DND-41 (cell line): ENCODE measurements around the gene PADI3.

ENCODE experiments used
- CTCF ChIP-seq: IDR thresholded peaks from 2 replicates; pipeline ENCODE4 v1.5.1; 2012; ENCODE audit warnings: borderline replicate concordance, low read length, moderate library complexity, mild to moderate bottlenecking; ENCODE audit not compliant: poor library complexity, severe bottlenecking; ENCODE audit errors: extremely low read depth
- EZH2 ChIP-seq: IDR thresholded peaks from 3 replicates; pipeline ENCODE4 v1.6.1; 2012; ENCODE audit warnings: borderline replicate concordance, low read depth, mild to moderate bottlenecking, moderate library complexity, low read length, inconsistent platforms; ENCODE audit not compliant: severe bottlenecking

- TF ChIP-seq CTCF: no peak
- no peak for TF ChIP-seq EZH2
Measured at GRCh38 chr1:17225140-17225539, 23.8 kb upstream of the PADI3 start.
